22Rv1 (cell line): ENCODE results near the gene FKBP15.

Experiments used
- H3K27ac ChIP-seq: fragments of 450-650 bp; 2 replicates; pipeline ENCODE4 v1.5.1; 2017
- ZFX ChIP-seq: fragments of 450-650 bp; IDR thresholded peaks from 2 replicates; pipeline ENCODE4 v1.6.1; 2017; ENCODE audit warnings: antibody characterized with exemption, borderline replicate concordance
- TF ChIP-seq, protein P1 (sequence below): fragments of 450-650 bp; IDR thresholded peaks from 2 replicates; pipeline ENCODE4 v1.5.1; 2017; ENCODE audit warnings: mild to moderate bottlenecking

FKBP15 gene

DNA sequence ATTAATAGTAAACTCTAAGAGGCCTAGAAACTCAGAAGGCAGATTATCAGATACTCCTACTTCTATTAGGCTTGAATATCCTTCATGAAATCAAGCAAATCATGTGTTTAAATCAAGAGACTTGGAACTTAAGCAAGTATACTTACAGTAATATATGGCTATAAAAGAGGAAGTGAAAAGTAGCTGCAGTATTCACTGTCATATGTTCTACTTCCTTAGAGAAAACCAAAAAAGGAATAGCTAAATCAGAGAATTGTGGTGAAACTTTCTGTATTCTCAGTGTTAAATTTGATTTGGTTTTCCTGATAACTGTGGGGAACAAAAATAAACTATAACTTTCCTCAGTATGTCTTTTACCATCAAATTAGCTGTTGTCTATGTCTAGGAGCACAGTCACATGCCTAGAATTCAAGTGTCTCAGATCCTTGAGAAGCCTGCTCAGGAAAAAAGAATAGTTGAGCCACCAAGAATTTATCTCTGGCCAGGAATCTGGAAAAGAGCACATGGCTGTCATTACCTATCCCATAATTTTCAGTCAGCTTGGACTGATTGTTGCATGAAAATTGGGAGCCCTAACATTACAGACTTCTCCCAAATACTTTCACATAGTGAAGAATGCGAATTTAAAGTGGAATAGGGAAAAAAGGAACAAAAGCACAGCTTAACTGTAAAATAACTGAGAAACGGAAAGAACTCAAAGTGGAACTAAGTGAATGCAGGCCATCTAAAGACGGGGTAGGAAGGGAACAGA lies 1.7 kb downstream of the FKBP15 start:
- H3K27ac ChIP-seq: no peak overlapping the region
- TF ChIP-seq ZFX: no peak
- TF ChIP-seq, protein P1, sequence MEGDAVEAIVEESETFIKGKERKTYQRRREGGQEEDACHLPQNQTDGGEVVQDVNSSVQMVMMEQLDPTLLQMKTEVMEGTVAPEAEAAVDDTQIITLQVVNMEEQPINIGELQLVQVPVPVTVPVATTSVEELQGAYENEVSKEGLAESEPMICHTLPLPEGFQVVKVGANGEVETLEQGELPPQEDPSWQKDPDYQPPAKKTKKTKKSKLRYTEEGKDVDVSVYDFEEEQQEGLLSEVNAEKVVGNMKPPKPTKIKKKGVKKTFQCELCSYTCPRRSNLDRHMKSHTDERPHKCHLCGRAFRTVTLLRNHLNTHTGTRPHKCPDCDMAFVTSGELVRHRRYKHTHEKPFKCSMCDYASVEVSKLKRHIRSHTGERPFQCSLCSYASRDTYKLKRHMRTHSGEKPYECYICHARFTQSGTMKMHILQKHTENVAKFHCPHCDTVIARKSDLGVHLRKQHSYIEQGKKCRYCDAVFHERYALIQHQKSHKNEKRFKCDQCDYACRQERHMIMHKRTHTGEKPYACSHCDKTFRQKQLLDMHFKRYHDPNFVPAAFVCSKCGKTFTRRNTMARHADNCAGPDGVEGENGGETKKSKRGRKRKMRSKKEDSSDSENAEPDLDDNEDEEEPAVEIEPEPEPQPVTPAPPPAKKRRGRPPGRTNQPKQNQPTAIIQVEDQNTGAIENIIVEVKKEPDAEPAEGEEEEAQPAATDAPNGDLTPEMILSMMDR: no peak

DNA sequence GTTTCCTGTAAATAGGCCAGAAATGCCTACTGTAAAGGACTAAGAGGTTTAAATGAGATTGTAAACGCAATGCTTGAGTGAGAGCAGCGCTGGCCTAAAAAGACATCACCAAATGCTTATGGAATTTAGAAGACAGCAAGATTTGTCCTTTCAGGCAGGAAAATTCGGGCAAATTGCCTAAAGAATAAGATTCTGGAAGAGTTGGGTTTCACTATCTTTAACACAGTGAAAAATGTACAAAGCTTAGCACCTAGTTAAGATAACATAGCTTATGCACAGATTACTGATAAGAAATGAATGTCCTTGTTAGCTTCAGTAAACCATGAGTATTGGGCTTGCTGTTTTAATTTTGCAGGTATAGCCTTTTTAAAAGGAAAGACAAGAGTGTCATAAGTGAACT lies 4.7 kb downstream of the FKBP15 start:
- TF ChIP-seq, protein P1: no peak
- no peak for TF ChIP-seq ZFX
- H3K27ac ChIP-seq: no peak overlapping the region

DNA sequence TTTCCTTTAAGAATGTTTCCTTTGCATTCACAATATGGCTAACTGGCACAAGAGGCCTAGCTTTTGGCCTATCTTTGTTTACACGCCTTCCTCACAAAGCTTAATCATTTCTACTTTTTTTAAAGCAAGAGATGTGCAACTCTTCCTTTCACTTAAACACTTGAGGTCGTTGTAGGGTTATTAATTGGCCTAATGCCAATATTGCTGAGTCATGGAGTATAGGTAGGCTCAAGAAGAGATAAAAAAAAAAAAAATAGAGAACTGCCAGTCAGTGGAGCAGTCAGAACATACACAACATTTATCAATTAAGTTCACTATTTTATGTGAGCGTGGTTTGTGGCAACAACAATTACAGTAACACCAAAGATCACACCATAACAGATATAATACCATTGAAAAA lies 5.9 kb downstream of the FKBP15 start:
- no peak for TF ChIP-seq ZFX
- TF ChIP-seq, protein P1: no peak
- no peak overlapping the region for H3K27ac ChIP-seq

DNA sequence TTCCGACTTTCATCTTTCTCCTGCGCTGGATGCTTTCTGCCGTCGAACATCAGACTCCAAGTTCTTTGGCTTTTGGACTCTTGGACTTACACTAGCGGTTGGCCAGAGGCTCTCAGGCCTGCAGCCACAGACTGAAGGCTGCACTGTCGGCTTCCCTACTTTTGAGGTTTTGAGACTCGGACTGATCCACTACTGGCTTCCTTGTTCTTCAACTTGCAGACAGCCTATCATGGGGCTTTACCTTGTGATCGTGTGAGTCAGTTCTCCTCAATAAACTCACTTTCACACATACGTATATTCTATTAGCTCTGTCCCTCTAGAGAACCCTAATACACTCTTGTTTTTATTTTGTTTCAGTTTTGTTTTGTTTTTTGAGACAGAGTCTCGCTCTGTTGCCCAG lies 10.3 kb downstream of the FKBP15 start:
- H3K27ac ChIP-seq: no peak overlapping the region
- TF ChIP-seq, protein P1: no peak
- no peak for TF ChIP-seq ZFX

DNA sequence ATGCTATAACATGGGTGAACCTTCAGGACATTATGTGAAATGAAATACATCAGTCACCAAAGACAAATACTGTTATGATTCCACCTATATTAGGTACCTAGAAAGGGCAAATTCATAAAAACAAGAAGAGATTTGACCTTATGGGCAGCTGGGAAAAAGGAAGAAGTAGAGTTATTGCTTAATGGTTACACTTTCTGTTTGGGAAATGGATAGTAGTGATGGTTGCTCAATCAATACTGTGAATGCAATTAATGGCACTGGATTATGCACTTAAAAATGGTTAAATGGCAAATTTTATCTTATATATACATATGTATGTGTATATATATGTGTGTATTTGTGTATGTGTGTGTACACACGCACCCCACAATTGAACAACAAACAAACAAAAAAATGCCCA lies 15.2 kb downstream of the FKBP15 start:
- TF ChIP-seq, protein P1: no peak
- TF ChIP-seq ZFX: no peak

DNA sequence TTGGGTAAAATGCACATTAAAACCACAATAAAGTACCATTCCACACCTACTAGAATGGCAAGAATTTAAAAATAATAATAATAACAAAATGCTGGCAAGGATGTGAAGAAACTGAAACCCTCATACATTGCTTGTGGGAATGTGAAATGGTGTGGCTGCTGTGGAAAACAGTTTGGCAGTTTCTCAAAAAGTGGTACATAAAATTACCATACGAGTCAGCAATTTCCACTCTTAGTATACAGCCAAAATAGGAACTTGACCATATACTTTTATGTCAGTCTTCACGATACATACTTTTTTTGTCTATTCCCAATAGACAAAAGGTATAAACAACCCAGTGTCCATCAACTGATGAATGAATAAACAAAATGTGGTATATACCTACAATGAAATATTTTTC lies 15.6 kb downstream of the FKBP15 start:
- no peak overlapping the region for H3K27ac ChIP-seq
- TF ChIP-seq, protein P1: no peak
- TF ChIP-seq ZFX: no peak

More for the DNA sequence above, 15.2 kb downstream of the FKBP15 start:
- no peak overlapping the region for H3K27ac ChIP-seq

DNA sequence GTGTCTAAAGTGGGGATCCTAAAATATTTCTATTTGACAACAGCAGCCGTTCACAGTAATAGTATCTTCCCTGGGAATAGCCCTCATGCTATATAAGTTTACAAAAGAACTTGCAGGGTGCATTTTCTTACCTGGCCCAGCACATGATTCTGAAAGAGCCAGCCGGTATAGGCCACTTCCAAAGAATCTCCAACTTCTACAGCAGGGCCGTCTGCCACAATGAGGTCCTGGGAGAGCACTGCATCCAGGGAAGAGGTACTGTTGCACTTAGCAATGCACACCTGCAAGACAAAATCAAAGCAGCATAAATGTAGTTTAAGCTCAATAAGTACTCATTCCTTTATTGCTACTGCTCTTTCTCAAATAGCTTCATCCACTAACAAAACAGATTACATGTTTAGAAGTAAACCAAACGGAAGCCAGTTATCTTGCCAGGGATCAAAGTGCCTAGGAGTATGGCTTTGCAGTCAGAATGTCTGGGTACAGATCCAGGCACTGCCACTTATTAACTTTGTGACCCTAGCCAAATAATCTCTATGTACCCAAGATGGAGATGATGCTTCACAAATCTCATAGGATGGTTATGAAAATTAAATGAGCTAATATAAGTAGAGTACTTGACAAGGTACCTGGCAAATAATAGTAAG lies 21.3 kb downstream of the FKBP15 start:
- H3K27ac ChIP-seq: no peak overlapping the region

More for the DNA sequence above, 21.3 kb downstream of the FKBP15 start:
- TF ChIP-seq, protein P1: no peak
- TF ChIP-seq ZFX: no peak
